GM21515 (cell line): ENCODE data around the gene GTSE1.
A peak's percentile ranks its signal among the peaks of the same experiment; 100 is the strongest.

Experiments used
- ATAC-seq: cut with Tn5 transposase; IDR thresholded peaks from one replicate; pipeline ENCODE4 v1.9.1; 2021; ENCODE audit not compliant: unreplicated experiment

Gene GTSE1

DNA sequence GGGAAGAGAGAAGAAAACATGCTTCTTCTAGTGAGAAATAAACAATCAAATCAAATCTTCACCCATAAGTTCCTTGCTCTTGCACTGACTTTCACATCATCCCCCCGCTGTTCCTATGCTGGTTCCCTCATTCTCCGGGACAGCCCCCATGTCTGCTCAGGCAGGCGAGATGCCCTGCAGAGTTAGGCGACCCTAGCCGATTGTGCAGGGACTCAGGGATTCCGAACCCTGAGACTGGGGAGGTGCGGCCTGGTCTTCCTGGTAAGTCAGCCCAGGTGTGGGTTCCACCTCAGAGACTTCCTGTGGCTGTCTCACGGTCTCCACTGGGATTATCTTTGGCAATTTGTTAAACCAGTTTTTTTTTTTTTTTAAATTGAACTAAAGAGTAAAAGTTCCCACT is 22.3 kb upstream of the GTSE1 start:
- no peak for ATAC-seq

DNA sequence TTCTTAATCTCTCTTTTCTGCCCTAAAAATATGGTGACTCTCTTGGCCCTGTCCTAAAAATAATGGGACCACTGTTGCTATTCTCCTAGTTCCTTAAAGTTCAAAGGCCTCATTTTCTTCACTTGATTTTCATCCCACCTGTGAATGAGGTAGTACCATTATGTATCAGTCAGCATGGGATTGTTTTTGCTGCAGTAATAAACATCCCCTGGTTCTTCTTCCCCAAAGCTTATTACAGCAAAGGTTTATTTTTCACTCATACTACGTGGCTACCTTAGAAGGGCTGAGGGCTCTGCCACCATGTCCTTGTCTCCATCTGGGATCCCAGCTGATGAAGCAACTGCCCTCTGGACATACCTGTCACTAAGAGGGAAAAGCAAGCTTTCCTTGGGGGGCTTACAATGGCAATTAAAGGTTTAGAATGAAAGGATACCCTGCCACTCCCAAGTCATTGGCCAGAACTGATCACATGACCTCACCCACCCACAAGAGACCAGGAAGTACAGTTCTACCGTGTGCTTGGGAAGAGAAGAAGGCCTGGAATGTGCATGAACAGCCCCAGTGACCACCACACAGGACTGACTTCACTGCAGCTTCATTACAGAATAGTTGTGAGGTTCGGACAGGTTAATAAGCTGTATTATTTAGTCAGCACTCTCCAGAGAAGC is 21.1 kb upstream of the GTSE1 start:
- ATAC-seq = no peak

DNA sequence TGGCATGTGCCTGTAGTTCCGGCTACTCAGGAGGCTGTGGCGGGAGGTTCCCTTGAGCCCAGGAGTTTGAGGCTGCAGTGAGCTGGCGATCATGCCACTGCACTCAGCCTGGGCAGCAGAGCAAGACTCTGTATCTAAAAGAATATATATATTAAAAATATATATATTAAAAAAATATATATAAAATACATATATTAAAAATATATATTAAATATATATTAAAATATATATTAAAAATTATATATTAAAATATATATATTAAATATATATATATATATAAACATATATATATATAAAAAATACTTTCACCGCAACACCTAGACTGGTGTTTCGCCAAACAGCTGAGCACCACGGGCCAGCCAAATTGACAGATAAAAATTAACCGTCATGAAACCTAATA is 20.1 kb upstream of the GTSE1 start:
- ATAC-seq = no peak

DNA sequence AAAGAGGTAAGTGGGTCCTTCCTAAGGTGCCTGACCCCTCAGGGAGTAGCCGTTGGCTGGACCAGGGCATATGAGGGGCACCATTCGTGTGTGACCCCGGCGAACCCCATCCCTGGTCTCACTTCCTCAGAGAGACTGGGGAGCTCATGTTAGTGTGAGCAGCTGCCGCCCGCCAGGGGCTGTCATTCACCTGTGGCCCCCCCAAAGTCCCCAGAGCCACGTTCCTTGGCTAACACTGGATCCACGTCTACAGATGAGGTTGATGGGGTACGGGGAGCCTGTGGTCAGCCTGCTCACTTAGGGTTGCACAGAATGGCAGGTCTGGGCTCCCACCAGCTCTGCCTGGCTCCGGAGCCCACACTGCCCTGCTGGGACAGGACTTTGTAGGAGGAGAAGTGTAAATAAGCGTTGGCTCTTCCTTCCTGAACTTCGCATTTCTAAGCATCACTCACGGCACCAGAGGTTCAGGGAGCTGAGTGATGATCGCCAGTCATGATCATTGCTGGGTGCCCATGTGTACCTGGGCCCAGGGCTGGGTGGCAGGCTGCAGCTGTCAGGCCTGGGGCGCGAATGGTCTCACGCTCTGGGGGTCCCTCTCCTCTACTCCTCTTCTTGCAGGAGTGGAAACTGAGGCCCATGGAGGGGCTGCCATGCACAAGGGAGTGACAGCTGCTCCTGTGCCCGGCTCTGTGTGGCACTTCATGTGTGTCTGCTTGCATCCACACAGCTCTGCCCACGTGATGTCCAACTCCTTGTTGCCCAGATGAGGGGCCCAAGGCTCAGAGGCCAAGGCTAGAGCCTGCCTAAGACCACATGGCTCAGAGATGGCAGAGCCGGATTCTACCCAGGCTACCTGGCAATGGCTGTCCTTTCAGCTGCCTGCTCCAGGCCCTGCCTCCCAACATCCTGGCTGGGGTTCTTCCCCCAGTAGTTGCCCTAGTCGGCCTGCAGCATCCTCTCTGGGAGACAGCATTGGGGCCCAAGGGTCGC is 17.7 kb upstream of the GTSE1 start:
- ATAC-seq = no peak

DNA sequence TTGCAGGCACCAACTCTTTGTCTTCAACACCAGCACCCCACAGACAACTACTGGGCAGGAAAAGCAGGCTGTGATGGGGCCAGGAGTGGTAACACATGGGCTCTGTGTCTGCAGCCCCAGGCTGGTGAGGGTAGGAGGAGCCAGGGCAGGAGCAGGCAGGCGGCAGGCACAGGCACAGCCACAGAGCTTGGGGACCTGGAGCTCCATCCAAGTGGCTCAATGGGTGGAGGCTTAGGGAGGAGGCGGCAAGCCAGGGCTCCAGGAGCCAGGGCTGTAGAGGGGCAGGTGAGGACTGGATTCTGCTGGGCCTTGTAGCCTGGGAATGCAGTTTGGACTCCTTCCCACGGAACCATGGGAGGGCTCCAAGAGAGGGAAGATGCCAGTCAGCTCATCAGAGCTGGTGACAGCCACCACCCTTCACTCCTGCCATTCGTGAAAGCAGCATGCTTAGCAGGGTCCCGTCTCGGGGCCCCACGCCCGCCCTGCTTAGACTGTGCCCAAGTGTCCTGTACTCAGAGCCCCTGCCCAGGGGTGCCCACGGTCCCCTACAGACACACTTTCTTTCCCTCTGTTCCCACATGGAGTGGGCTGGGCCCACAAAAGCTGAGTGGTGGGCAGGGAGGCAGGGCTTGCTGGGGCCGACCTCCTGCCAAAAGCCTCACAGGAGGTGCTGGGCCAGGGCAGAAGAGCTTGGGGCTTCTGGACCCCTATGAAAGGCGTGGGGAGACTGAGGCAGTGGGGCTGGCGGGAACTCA is 16.4 kb upstream of the GTSE1 start:
- no peak for ATAC-seq

DNA sequence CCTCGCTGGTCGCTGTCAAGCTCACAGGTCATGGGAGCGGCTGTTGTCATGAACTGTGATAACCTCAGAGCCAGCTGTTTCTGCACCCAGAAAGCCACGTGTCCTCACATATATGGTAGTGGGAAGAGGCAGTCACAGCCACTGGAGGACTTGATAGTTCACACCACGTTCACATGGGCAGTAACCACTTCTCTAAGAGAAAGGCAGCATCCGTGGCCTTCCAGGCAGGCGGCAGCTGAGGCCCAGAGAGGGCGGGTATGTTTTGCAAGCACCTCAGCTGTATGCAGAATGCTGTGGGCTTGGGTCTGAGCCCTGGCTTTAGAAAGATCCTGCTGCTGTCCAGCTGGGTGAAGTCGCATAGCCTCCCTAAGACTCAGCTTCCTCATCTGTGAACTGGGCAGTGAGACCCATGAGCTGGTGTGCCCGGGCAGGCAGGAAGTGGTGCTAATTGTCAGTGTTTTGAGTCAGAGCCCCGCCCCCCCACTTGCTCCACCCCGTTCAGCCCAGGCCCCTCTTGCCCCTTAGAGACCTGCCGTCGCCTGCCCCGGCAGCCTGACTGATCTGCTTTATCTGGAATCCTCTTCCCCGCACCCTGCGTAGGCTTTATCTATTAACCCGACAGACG is 15.6 kb upstream of the GTSE1 start:
- ATAC-seq = no peak

DNA sequence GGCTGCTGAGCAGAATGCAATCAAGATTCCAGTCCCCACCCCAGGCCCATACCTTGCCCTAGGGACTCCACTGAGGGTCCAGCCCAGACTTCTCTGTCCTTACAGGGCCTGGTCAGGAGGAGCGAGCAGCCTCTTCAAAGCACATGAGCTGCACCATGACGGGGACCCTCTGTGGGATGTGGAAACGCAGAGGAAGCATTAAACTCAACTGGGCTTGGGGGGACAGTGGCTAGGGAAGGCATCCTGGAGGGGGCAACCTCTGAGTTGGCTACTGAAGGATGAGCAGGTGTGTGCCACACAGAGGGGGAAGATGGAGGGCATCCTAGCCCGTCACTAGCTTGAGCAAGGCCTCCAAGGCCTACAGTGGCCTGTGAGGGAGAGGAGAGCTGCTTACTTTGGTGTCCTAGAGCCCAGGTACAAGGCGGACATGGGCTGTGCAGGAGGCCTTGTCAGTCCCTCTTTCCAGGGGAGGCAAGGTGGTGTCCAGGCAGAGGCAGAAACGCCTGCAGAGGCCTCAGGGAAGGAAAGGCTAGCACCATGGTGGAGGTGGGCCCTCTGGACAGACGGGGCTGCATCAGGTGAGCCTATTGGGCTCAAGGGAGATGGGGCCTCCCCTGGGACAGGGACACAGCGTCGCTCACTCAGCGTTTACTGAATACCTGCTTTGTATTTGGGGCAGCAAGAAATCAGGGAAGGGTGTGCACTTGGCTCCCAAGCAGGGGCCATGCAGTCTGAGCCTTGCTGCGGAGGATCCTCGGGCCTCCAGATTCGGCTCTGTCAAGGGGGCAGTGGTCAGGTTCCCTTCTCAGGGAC is 14.6 kb upstream of the GTSE1 start:
- no peak for ATAC-seq

DNA sequence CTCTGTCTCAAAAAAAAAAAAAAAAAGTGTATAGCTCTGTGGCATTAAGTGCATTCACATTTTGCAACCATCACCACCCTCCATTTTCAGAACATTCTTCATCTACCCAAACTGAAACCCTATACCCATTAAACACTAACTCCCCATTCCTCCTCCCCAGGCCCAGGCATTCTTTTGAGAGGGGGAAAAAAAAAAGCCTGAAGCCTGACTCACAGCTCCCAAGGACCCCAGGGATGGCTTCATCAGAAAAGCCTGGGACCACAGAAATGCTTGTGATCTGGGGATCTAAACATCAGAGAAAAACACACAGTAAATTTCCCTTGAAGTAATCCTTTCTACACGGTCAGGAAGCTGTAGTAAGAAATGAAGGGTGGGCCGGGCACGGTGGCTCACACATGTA is 10.7 kb upstream of the GTSE1 start:
- no peak for ATAC-seq

DNA sequence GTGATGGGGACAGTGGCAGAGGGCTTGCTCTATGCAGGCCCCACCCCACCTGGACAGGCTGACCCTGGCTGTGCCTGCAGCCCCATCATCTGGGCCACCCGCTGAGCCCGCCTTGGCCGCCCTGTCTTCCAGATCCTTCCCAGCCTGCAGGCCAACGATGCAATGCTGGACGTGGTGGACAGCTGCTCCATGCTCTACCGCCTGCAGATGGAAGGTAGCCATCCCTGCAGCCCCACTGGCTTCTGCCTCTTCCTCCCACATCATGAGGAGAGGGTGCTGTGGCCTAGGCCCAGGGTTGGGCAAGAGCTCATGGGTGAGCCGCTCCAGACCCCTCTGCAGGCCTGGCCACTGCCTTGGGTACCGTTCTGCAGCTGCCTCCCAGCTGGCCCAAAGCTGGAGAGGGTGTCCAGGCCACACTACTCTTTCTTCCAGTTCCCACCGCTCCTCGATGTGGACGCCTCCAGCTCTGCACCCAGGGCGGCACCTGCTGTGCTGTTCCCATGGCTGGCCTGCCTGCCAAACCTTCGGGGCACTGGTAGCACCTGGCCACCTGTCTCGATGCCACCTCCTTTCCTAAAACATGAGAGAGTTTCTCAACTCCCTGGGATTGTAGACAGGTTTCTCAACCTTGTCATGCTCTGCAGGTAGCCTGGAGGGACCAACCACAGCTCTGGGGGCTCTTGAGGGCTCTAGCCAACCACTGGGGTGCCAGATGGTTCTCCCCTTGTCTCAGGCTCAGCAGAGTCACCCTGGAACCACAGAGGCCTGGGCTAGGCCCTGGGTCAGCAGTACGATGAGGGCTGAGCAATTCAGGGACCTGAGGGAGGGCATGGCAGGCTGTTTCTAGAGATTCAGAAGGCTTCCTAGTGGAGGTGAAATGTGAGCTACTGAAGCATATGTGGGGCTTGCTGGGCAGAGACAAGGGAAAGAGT is 9.5 kb upstream of the GTSE1 start:
- ATAC-seq = no peak

DNA sequence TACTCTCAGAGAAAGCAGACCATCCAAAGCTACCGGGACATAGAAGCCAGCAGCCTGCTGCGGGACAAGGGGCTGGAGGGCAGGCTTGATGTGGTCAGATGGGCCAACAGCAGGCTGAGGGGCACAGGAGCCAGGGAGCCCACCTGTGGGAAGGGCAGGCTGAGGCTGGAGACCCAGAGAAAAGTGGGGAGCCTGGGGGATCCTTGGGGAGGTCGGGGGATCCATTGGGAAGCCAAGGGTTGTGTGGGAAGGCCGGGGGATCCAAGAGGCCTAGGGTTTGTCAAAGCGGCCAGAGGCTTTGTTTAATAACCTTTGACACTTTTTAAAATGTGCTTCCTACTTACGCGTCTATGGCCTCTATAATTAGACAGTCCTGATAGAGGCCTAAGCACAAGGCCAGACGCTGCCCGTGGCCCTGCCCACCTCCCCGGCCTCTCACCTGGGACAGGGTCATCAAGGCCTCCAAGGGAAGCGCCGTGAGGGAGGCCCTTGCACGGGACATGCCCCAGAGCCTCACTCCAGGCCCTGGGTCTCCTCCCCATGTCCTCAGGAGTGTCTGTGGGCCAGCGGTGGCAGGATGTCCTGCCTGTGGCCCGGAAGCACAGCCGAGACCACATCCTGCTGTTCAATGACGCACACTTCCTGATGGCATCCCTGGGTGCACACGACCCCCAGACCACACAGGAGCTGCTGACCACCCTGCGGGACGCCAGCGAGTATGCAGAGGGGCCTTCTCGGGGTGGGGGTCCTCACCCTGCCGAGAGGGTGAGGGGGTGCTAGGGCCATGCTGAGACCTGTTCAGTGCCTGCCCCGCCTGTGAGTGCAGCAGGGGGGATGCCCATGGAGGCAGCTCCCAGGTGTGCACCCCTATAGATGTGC is 8.6 kb upstream of the GTSE1 start:
- peak; percentile 79 for ATAC-seq

DNA sequence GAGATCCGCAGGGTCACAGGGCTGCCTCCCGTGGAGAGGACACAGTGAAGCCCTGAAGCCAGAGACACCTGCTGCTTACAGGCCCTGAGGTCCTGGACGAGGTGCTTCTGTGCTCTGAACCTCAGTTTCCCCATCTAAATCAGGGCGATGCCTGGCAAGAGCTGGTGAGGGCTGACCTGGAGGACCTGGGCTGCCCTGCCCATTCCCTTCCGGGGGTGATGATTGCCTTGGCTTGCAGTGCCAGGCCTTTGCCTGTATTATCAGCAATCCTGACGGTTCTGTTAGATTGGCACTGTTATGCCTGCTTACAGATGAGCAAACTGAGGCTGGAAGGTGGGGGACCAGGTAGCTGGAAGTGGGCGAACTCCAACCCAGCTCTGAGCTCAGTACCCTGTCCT is 7.8 kb upstream of the GTSE1 start:
- no peak for ATAC-seq

DNA sequence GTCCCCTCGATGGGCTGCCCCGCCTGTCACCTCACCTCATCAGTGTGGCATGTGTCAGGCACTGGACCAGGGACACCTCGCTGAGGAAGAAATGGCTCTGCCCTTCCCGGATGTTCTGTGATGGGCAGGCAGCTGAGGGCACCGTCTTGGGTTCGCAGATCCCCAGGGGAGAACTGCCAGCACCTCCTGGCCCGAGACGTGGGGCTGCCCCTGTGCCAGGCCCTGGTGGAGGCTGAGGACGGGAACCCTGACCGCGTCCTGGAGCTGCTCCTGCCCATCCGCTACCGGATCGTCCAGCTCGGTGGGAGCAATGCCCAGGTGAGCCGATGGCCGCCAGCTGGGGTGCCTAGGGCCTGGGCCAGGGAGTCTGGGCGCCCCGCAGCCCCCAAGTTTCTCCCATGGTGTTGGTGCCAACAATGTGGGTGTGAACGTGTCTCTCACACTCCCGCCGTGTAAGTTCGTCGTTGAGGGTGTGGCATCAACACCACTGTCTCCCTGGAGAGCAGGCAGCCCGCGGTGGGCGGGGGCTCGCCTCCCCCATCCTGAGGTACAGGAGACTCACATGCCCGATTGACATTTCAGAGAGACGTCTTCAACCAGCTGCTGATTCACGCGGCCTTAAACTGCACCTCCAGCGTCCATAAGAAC is 7.3 kb upstream of the GTSE1 start:
- no peak for ATAC-seq

DNA sequence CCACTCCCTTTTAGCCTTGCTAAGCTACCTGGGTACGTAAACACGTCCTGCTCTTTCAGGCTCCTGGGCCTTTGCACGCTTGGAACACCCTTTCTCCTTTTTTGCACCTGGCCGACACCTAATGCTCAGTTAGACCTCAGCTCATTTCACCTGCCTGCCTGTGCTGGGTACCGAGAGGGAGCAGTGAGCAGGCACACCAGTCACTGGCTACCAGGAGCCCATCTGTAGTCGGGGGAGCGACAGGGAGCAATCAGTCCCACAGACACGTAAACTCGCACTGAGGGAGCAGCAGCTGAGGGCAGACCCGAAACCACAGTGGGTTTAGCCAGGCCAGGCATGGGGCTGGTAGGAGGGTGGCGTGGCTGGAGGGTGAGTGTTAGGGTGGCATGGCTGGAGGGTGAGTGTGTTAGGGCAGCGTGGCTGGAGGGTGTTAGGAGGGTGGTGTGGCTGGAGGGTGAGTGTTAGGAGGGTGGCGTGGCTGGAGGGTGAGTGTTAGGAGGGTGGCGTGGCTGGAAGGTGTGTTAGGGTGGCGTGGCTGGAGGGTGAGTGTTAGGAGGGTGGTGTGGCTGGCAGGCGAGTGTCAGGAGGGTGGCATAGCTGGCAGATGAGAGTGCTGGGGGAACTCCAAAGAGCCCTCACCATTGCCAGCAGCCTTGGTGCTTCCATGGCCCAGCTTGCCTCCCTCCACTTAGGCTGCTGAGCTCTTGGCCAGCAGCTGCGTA is 6.4 kb upstream of the GTSE1 start:
- ATAC-seq = no peak

DNA sequence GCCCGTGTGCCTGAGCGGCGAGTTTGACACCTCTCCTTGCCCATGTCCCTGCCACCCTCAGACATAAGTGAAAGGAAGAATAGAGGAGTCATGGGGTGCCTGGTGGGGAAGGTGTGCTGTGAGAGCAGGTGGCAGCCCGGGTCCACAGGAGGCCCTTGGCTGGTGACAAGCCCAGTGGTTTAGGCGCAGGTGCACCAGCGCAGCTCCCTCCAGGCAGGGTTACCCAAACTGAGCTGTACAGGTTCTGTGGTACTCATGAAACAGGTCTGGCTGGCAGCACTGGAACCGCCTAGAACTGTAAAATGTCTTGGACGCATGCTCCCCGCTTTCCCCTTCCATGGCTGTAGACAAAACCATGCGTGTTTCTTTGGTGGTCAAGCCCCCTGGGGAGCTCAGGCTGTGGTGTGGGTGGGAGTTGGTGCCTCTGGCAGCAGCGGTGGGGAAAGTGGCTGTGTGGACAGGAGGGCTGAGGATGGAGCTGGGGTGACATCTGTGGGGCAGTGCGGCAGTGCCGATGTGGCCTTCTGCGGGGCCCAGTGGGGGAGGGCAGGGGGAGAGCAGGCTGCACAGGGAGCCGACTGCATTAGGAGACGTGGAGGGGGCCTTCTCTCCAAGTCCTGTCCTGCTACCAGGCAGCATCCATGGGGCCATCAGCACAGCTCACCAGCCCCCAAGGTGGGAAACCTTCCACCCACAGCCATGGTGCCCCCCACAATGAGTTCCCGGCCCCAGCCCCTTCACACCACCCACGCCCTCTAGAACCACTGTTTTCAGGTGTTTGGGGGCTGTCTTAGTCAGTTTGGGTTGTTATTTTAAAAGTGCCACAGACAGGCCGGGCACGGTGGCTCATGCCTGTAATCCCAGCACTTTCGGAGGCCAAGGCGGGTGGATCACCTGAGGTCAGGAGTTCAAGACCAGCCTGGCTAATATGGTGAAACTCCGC is 5.6 kb upstream of the GTSE1 start:
- no peak for ATAC-seq

DNA sequence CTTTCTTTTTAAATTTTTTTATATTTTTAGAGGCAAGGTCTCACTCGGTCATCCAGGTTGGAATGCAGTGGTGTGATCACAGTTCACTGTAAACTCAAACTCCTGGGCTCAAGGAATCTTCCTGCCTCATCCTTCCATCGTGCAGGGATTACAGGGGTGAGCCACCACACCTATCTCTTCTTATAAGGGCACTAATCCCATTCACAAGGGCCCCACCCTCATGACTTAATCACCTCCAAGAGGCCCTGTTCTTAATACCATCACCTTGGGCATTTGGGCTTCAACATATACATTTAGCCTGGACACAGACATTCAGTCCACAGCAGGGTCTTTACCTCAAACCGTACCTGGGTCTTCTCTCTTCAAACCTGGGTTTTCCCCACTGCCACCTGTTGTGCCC is 4.5 kb upstream of the GTSE1 start:
- ATAC-seq = no peak

DNA sequence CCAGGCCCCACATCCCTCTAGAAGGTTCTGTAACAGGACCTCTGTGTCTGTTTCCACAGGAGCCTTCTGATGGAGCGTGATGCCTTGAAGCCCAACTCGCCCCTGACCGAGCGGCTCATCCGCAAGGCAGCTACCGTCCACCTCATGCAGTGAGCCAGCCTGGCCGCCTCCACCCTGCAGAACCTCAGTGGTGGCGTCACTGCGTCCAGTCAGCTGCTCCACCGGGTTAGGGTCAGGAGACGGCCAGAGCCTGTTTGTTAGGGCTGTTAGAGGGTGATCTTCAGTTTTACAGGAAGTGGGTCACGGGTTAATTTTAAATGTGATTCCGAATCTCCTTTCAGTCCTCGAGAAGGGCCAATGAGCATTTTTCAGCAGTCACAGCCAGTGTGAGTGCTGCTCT is 3.9 kb upstream of the GTSE1 start:
- ATAC-seq = no peak
